HCT116 (cell line): ENCODE results near the gene SLC4A2. TPM values are rescaled to one million over a fixed set of nuclear protein-coding genes. Genes with fewer than 3 reads are reported as not detected.

Experiments used
- ATAC-seq: fragments of 200-7000 bp; cut with Tn5 transposase; 2 replicates; pipeline ENCODE4 v1.9.1; 2020; ENCODE audit warnings: mild to moderate bottlenecking, moderate library complexity
- BruUV-seq: library from RNA; stranded (reverse); fragments of 400-500 nt; replicated peaks from 2 replicates; lab custom pipeline; 2021; lab: Mats Ljungman, UMichigan
- CTCF ChIA-PET: fragments of 300-600 bp; sonication (Branson Sonifier 250); formaldehyde crosslinking; loops from one replicate; lab custom pipeline; 2021; ENCODE audit warnings: antibody characterized with exemption; lab: Charles Lee
- POLR2A ChIA-PET: fragments of 300-600, 350-600 bp; sonication (Branson Sonifier 250); formaldehyde crosslinking; loops from one replicate; lab custom pipeline; 2021; ENCODE audit warnings: antibody characterized with exemption; lab: Charles Lee
- RAD21 ChIA-PET, 2 experiments: fragments of 300-600 bp; sonication (Branson Sonifier 250); formaldehyde crosslinking; loops; one replicate each; lab custom pipeline; 2023; ENCODE audit warnings: low total read pairs in 2 of 2; ENCODE audit not compliant: uncharacterized antibody in 2 of 2, unreplicated experiment in 2 of 2, low non-redundant PET in 1 of 2; lab: Charles Lee
- DNase-seq: peaks from one replicate; pipeline ENCODE4 v3.0.0-alpha.2; 2010; ENCODE audit warnings: low read depth, low spot score
- H2AFZ ChIP-seq: fragments of 200-600 bp; shearing (Covaris generic), sonication (generic); 2 replicates; pipeline ENCODE4 v1.6.1; 2017; ENCODE audit warnings: low read depth, mixed run types, mixed read lengths, antibody characterized with exemption, low read length; ENCODE audit not compliant: poor library complexity, severe bottlenecking
- H3K27ac ChIP-seq: 2 replicates; pipeline ENCODE4 v1.5.1; 2012; ENCODE audit warnings: low read depth, low read length
- H3K27me3 ChIP-seq: fragments of 200-600 bp; sonication (generic); 2 replicates; pipeline ENCODE4 v1.6.1; 2016; ENCODE audit warnings: mixed run types, low read length, mixed read lengths; ENCODE audit not compliant: insufficient read depth
- H3K36me3 ChIP-seq, 2 experiments: fragments of 200-500 bp in 1 of 2; fragments of 200-600 bp in 1 of 2; sonication (Bioruptor generic) in 1 of 2; sonication (generic) in 1 of 2; 2 replicates each; pipeline versions ENCODE4 v1.5.1 to v1.6.1; 2014 to 2016; ENCODE audit warnings: low read length in 2 of 2, inconsistent platforms in 1 of 2, mixed read lengths in 1 of 2, mixed run types in 1 of 2; ENCODE audit not compliant: insufficient read depth in 2 of 2, control insufficient read depth in 1 of 2
- H3K4me1 ChIP-seq, 2 experiments: fragments of 200-600 bp in 1 of 2; sonication (generic) in 1 of 2; 2 replicates each; pipeline versions ENCODE4 v1.5.1 to v1.6.1; 2012 to 2017; ENCODE audit warnings: low read length in 2 of 2, inconsistent platforms in 1 of 2, mild to moderate bottlenecking in 1 of 2, mixed read lengths in 1 of 2, mixed run types in 1 of 2, moderate library complexity in 1 of 2; ENCODE audit not compliant: insufficient read depth in 2 of 2, control insufficient read depth in 1 of 2
- H3K4me2 ChIP-seq: fragments of 200-600 bp; sonication (generic); 2 replicates; pipeline ENCODE4 v1.6.1; 2017; ENCODE audit warnings: mixed run types, low read length, mixed read lengths
- H3K4me3 ChIP-seq, 2 experiments: fragments of 200-600 bp in 1 of 2; sonication (generic) in 1 of 2; replicated peaks in 1 of 2; 2 replicates each; pipeline ENCODE4 v1.5.1; 2011 to 2016; ENCODE audit warnings: low read length in 2 of 2, control low read depth in 1 of 2, low read depth in 1 of 2, mild to moderate bottlenecking in 1 of 2, mixed read lengths in 1 of 2, mixed run types in 1 of 2
- H3K79me2 ChIP-seq: fragments of 200-600 bp; sonication (generic); 2 replicates; pipeline ENCODE4 v1.6.1; 2017; ENCODE audit warnings: mild to moderate bottlenecking, mixed run types, low read length, moderate library complexity, mixed read lengths; ENCODE audit not compliant: insufficient read depth
- H3K9ac ChIP-seq: fragments of 200-600 bp; sonication (generic); 2 replicates; pipeline ENCODE4 v1.6.1; 2016; ENCODE audit warnings: low read length, mixed read lengths
- H3K9me2 ChIP-seq: fragments of 200-600 bp; sonication (generic), shearing (Covaris generic); 2 replicates; pipeline ENCODE4 v1.6.1; 2017; ENCODE audit warnings: mixed run types, mild to moderate bottlenecking, moderate library complexity; ENCODE audit not compliant: insufficient read depth
- H3K9me3 ChIP-seq, 2 experiments: fragments of 200-500 bp in 1 of 2; fragments of 200-600 bp in 1 of 2; sonication (Bioruptor generic) in 1 of 2; sonication (generic) in 1 of 2; 2 replicates each; pipeline ENCODE4 v1.6.1; 2014 to 2017; ENCODE audit warnings: low read length in 2 of 2, mixed read lengths in 2 of 2, inconsistent platforms in 1 of 2, low read depth in 1 of 2, mild to moderate bottlenecking in 1 of 2, mixed run types in 1 of 2, moderate library complexity in 1 of 2; ENCODE audit not compliant: control insufficient read depth in 1 of 2, insufficient read depth in 1 of 2
- H4K20me1 ChIP-seq: fragments of 200-600 bp; sonication (generic), shearing (Covaris generic); 2 replicates; pipeline ENCODE4 v1.6.1; 2017; ENCODE audit warnings: mixed run types, mild to moderate bottlenecking, moderate library complexity; ENCODE audit not compliant: insufficient read depth
- ATF3 ChIP-seq: IDR thresholded peaks from 2 replicates; pipeline ENCODE4 v1.6.1; 2012
- CBX3 ChIP-seq: IDR thresholded peaks from 2 replicates; pipeline ENCODE4 v1.6.1; 2012; ENCODE audit warnings: low read depth
- CEBPB ChIP-seq: IDR thresholded peaks from 2 replicates; pipeline ENCODE4 v1.6.1; 2012; ENCODE audit warnings: low read depth
- EGR1 ChIP-seq: IDR thresholded peaks from 2 replicates; pipeline ENCODE4 v1.6.1; 2012; ENCODE audit warnings: low read depth
- ELF1 ChIP-seq: IDR thresholded peaks from 2 replicates; pipeline ENCODE4 v1.6.1; 2012; ENCODE audit warnings: low read depth, borderline replicate concordance
- EZH2phosphoT487 ChIP-seq: fragments of 200-600 bp; IDR thresholded peaks from 2 replicates; pipeline ENCODE4 v1.6.1; 2018; ENCODE audit warnings: antibody characterized with exemption, borderline replicate concordance
- JUND ChIP-seq: IDR thresholded peaks from 2 replicates; pipeline ENCODE4 v1.6.1; 2012
- MAX ChIP-seq: IDR thresholded peaks from 2 replicates; pipeline ENCODE4 v1.6.1; 2012
- POLR2AphosphoS5 ChIP-seq: IDR thresholded peaks from 2 replicates; pipeline ENCODE4 v1.6.1; 2011; ENCODE audit warnings: mild to moderate bottlenecking, low read depth, low read length, moderate library complexity
- REST ChIP-seq: IDR thresholded peaks from 2 replicates; pipeline ENCODE4 v1.6.1; 2012; ENCODE audit warnings: low read depth
- SIN3A ChIP-seq: IDR thresholded peaks from 2 replicates; pipeline ENCODE4 v1.6.1; 2012; ENCODE audit warnings: low read depth
- intact Hi-C: fragments of 100-400 bp; cut with micrococcal nuclease; formaldehyde crosslinking; loops from 2 replicates; pipeline ENCODE4 v1.10.0; 2022
- total RNA-seq: library from RNA; stranded (reverse); gene quantifications from one replicate; pipeline ENCODE4 v1.2.1, GENCODE V29; 2021; ENCODE audit not compliant: unreplicated experiment

Gene SLC4A2
- total RNA-seq, 1 experiment from 2014 or later: 240 TPM

GRCh38 chr7:151083071-151083823, 23.9 kb downstream of the SLC4A2 start, which contains the start of gene TMUB1:
TSS of gene TMUB1 (minus strand) at chr7:151083493. CDS start at chr7:151082563, 930 bp downstream.
- ChIA-PET RAD21 (interaction anchor here in 1 of 2 experiments (0.7 kb wide), 1 partner anchor 117 kb away, joined by 3 read pairs; no protein-coding TSS in a partner anchor), CTCF (interaction anchor here (0.9 kb wide), 1 partner anchor 74 kb away, joined by 3 read pairs; no protein-coding TSS in a partner anchor), POLR2A (interaction anchor here (1.0 to 2.5 kb wide), 2 partner anchors 21 to 22 kb away, joined by 3 to 11 read pairs; no protein-coding TSS in a partner anchor)
- no peaks in the 10 kb centered on the region for H4K20me1 ChIP-seq
- H3K4me3 ChIP-seq: peak within 1 kb of the TSS; percentile 90 to 94
- no peaks in the 10 kb centered on the region for H3K9me3 ChIP-seq
- BruUV-seq: no TSS peak
- peak; percentile 43 for ATAC-seq
- no peak within 1 kb of the TSS for H2AFZ ChIP-seq
- TF ChIP-seq SIN3A: no peak
- TF ChIP-seq POLR2AphosphoS5: peak; percentile 31; the same call in 1 of the 2 replicates
- peaks cover 35 to 65% of the 10 kb centered on the region in 2 experiments for H3K4me1 ChIP-seq
- no peaks in the 10 kb centered on the region for H3K27me3 ChIP-seq
- no peak for DNase-seq
- H3K9me2 ChIP-seq: no peaks in the 10 kb centered on the region
- peak within 1 kb of the TSS; percentile 94 for H3K27ac ChIP-seq
- peak within 1 kb of the TSS; percentile 100 for H3K9ac ChIP-seq
- intact Hi-C loops: loop anchor here (1.0 kb wide), 1 partner anchor 21 kb away; no protein-coding TSS in a partner anchor
- H3K79me2 ChIP-seq: peaks cover 57% of the 10 kb centered on the region
- H3K36me3 ChIP-seq: no peaks in the 10 kb centered on the region
- H3K4me2 ChIP-seq: peak within 1 kb of the TSS; percentile 94

GRCh38 chr7:151083824-151084160, 24.4 kb downstream of the SLC4A2 start:
- H3K79me2 ChIP-seq: peaks cover 58% of the 10 kb centered on the region
- peak overlapping the region; percentile 100 for H3K9ac ChIP-seq
- H2AFZ ChIP-seq: no peak overlapping the region

More at GRCh38 chr7:151083824-151084160, 24.4 kb downstream of the SLC4A2 start:
- POLR2A ChIA-PET: interaction anchor here (2.5 kb wide), 1 partner anchor 21 kb away, joined by 11 read pairs; no protein-coding TSS in a partner anchor
- Histone ChIP-seq H3K4me3 (peak overlapping the region; percentile 90 to 94), H3K9me2 (no peaks in the 10 kb centered on the region), H3K4me1 (peaks cover 38 to 66% of the 10 kb centered on the region in 2 experiments), H3K36me3 (no peaks in the 10 kb centered on the region), H3K4me2 (peak overlapping the region; percentile 94), H3K9me3 (no peaks in the 10 kb centered on the region), H3K27me3 (no peaks in the 10 kb centered on the region), H4K20me1 (no peaks in the 10 kb centered on the region), H3K27ac (peak overlapping the region; percentile 94)
- TF ChIP-seq EGR1 (no peak), EZH2phosphoT487 (no peak), MAX (no peak), JUND (no peak), CEBPB (no peak), ELF1 (no peak), REST (no peak), POLR2AphosphoS5 (no peak), ATF3 (no peak), CBX3 (no peak), SIN3A (no peak)
- ATAC-seq (no peak), DNase-seq (no peak)
- CTCF ChIA-PET: interaction anchor here (0.9 kb wide), 1 partner anchor 75 kb away, joined by 3 read pairs; no protein-coding TSS in a partner anchor
- intact Hi-C loops: loop anchor here (1.0 kb wide), 1 partner anchor 21 kb away; no protein-coding TSS in a partner anchor
- BruUV-seq: no TSS peak
- RAD21 ChIA-PET: no interaction called here
